ENCODE data around the gene TP53INP2.
"Not testable (repeated sequence)": the region's sequence is repeated elsewhere in the genome, so short reads cannot be mapped to it uniquely, and the experiment has no call there.

Gene TP53INP2

GRCh38 chr20:34706302-34706875 is 2.2 kb downstream of the TP53INP2 start:
- no peak for DNase-seq

DNA sequence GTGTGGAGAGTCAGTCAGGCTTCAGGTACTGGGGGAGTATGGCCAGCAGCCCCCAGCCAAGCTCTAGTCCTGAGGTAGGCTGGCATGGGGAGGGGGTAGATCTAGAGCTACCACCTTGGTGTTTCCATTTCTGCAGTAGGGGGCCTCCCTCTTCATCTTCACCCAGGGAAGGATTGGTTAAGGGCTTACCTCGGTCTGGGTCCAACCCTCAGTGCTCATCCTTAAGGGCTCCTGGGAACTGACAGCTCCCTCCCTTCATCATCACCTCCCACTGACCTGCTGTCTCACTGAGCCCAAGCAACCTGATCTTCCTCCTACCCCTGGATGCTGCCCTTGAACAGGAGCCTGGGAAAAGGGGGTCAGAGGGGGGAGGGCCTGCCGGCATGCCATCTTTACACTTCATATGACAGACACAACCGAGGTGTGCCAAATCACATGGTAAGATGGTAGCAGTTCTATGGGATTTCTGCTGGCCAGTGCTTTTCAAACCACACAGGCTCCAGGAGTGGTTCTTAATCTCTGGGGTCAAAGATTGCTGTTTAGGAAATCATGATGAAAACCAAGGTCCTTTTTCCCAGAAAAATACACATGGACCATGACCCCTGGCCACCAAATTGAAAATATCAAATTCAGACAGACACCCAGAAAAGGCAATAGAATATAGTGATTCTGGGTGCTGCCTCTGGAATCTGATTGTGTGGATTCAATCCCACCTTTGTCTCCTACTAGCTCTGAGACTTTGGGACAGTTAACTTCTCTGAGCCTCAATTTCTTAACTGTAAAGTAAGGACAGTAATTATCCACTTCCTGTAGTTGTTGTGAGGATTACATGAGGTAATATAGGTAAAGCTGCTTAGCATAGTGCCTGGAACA is 3.0 kb downstream of the TP53INP2 start:
- no peak for DNase-seq

GRCh38 chr20:34708621-34709043 is 4.5 kb downstream of the TP53INP2 start:
- peak; percentile 36 to 59 for DNase-seq

DNA sequence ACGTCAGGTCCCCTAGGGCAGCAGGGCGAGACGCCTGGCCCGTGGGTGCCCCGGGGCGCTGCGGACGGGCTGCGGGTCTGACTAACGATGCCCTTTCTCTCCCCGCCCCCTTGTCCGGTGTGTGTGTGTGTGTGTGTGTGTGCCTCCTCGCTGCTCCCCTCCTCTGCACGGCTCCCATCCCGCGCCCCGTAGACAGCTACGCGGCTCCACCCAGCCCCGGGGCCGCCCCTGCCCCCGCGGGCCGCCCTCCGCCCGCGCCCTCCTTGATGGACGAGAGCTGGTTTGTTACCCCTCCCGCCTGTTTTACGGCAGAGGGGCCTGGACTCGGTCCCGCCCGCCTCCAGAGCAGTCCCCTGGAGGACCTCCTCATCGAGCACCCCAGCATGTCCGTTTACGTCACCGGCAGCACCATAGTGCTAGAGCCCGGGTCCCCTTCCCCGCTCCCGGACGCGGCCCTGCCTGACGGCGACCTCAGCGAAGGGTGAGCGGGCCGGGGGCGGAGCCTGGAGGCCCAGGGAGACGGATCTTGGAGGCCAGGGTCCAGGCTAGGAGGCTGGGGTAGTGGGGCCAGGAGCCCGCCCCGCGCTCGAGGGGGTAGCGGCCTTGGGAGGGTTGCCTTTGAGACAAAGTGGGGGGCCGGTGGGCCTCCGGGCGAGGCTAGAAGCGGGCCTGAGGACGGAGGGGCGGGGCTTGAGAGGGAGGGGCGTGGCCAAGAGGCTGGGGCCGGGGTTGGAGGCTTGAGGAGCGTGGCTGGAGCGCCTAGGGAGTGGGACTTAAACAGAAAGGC is 5.1 kb downstream of the TP53INP2 start:
- DNase-seq: peak; percentile 84

DNA sequence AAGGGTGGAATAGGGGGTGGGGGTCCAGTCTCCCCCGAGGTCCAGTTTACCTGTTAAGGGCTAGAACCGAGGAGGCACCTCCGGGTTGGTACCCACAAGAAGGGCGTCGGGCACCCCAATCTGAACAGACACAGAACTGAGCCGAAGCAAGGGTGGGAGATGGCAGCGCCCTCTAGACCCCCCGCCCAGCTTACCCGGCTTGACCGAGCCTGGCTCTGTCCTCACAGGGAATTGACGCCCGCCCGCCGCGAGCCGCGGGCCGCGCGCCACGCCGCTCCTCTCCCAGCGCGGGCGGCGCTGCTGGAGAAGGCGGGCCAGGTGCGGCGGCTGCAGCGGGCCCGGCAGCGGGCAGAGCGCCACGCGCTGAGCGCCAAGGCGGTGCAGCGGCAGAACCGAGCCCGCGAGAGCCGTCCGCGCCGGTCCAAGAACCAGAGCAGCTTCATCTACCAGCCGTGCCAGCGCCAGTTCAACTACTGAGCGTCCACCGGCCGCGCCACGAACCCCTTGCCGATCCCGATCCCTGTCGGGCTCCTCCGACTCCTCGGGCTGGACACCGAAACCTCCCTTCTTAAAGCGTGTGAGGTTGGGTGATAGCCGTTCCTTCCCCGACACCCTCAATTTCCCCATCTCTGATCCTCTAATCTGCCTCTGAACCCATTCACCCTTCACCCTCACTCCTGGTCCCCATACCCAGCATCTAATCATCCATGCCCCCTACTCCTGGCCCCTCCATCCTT is 5.9 kb downstream of the TP53INP2 start:
- DNase-seq: peak; percentile 84 to 85

GRCh38 chr20:34710568-34710839 is 6.4 kb downstream of the TP53INP2 start:
- DNase-seq: no peak

- no peak for DNase-seq
Observed at GRCh38 chr20:34710861-34711574, 6.9 kb downstream of the TP53INP2 start.

GRCh38 chr20:34711813-34712430 is 7.8 kb downstream of the TP53INP2 start:
- no peak for DNase-seq

- DNase-seq: no peak
Observed at GRCh38 chr20:34712525-34713192, 8.5 kb downstream of the TP53INP2 start.

- DNase-seq: no peak
Observed at GRCh38 chr20:34713194-34713943, 9.2 kb downstream of the TP53INP2 start.

GRCh38 chr20:34713944-34714515 is 9.9 kb downstream of the TP53INP2 start:
- DNase-seq: not testable (repeated sequence)

- DNase-seq: no peak
Observed at GRCh38 chr20:34715384-34715783, 11.2 kb downstream of the TP53INP2 start.

DNA sequence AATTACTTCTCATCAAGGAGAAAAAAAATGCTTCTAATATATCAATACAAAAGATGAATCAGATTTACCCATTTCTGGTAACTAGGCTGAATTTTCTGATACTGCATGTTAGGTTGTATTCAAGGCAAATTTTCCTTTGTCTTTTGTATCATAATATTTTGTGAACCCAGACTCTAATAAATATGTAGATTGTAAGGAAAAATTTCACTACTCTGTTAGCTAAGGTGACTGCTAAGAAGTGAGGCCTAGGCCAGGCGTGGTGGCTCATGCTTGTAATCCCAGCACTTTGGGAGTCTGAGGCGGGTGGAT is 12.7 kb downstream of the TP53INP2 start:
- DNase-seq: no peak

DNA sequence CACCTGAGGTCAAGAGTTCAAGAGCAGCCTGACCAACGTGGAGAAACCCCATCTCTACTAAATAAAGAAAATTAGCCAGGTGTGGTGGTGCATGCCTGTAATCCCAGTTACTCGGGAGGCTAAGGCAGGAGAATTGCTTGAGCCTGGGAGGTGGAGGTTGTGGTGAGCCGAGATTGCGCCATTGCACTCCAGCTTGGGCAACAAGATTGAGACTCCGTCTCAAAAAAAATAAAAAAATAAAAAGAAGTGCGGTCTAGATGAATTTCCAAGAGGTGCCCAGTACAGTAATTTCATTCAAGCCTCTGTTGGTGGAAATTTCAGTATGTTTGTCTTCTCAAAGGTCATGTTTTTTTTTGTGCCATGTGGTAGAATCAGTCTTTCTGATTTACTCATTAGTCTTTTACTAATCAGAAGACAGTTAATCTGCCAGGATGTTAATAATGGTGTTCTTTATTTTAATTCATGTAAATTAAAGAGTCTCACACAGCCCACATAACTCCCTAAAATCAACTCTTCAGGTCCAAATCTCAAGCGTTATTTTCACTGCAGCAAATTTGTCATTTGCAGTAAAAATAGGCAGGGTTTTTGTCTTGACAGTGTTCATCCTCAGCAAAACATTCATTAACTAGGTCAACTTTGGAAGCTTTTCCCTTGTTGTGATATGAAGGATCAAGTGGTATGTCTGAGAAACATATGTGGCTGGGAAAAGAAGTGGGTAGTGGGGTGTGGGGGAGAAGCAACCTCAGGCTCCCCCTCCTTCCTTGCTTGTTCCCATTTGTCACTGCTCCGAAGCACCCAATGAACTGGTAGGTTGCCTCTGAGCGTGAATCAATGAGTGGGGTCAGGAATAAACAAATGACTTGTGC is 13.3 kb downstream of the TP53INP2 start:
- DNase-seq: no peak

DNA sequence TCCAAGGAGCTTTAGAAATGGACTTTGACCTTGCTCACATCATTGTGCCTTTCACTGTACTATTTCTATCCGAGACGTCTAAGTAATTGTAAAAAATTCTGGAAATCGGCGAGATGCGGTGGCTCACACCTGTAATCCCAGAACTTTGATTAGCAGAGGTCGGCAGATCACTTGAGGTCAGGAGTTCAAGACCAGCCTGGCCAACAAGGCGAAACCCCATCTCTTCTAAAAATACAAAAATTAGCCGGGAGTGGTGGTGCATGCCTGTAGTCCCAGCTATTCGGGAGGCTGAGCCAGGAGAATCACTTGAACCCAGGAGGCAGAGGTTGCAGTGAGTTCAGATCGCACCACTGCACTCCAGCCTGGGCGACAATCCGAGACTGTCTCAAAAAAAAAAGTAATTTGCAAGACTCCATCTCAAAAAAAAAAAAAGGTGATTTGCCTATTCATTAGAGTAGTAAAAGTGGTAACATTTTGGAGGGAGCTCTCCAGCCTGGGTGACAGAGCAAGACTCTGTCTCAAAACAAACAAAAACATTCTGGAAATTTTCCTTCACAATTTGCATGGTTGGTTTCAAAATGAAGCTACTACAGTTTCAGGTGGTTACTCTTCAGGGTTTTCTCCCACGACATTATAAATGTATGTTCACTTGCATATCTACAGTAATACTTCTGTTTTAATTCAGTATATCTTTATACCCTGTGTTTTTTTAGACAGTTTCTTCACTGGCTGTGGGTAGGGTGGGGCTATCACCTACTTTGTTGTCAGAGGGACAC is 15.3 kb downstream of the TP53INP2 start:
- DNase-seq: not testable (repeated sequence)

- DNase-seq: no peak
Observed at GRCh38 chr20:34720266-34720665, 16.1 kb downstream of the TP53INP2 start.

- not testable (repeated sequence) for DNase-seq
Observed at GRCh38 chr20:34722560-34722959, 18.4 kb downstream of the TP53INP2 start.

GRCh38 chr20:34724172-34724571 is 20.0 kb downstream of the TP53INP2 start:
- DNase-seq: no peak

DNA sequence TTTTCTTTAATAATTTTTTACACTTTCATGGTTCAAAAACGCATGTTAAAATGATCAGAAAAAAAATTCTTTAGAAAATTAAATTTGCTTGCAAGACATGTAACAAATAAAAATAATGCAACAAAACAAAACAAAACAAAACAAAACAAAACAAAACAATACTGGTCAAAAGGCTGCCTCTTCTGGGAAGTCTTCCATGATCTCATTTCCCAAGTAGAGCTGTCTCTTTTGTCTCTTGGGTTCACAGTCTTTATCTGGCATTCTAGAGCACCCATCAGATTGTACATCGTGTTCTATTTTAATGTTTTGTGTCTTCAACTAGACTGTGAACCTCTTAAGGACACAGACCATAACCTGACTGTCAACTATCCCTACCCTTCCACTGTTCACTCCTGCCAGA is 25.3 kb downstream of the TP53INP2 start:
- DNase-seq: no peak
